Erythroblast (primary cell): Measurements from ENCODE around the gene CHMP6.

ENCODE experiments used
- GATA1 ChIP-seq: IDR thresholded peaks from 2 replicates; pipeline ENCODE4 v1.6.1; 2011; ENCODE audit warnings: low read depth, mild to moderate bottlenecking, control low read depth, low read length, moderate library complexity
- POLR2A ChIP-seq: IDR thresholded peaks from 2 replicates; pipeline ENCODE4 v1.6.1; 2011; ENCODE audit warnings: mild to moderate bottlenecking, low read length

DNA sequence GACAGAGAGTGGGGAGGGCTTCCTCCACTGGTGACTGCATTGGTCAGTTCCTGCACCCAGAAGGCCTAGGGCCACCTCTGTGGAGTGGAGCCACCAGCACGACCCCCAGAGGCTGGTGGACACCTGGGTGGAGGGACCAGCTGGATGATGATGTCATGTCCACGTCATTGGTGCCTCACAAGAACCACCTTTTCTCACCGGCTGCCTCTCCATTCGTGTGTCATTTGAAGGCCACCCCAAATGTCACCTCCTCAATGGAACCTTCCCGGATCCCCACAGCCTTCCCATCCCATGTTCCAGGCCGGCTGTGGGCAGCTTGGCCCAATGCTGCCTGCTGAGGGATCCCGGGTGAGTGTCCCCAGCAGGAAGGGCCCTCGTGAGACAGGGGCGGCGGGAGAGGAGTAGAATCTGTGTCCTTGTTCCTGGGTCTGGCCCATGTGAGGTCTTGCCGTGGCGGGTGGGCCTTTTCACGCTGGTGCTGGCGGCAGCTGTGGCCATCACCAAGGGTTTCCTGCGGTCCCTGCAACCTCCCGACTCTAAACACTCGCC lies 9.1 kb upstream of the CHMP6 start:
- TF ChIP-seq POLR2A (no peak), GATA1 (no peak)
